ENCODE measurements around the gene ZNF524.

Gene ZNF524

DNA sequence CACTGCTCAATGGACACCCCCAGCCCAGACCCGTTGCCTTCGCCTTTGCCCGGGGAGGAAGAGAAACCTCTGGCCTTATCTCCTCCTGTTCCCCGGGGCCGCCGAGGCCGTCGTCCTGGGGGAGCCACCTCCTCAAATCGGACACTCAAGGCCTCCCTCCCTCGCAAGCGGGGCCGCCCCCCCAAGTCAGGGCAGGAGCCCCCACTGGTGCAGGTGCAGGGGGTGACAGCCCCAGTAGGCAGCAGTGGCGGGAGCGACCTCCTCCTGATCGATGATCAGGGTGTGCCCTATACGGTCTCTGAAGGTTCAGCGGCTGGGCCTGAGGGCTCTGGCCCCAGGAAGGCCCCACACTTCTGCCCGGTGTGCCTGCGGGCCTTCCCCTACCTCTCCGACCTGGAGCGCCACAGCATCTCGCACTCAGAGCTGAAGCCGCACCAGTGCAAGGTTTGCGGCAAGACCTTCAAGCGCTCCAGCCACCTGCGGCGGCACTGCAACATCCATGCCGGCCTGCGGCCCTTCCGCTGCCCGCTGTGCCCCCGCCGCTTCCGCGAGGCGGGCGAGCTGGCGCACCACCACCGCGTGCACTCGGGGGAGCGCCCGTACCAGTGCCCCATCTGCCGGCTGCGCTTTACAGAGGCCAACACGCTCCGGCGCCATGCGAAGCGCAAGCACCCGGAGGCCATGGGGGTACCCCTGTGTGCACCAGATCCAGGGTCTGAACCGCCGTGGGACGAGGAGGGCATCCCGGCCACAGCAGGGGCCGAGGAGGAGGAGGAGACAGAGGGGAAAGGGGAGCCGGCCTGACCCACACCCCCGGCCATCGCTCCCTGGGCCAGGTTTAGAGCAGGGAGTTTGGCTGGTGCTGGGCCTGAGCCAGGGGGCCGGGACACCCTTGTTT, 2.3 kb downstream of the ZNF524 start:
- DNase-seq (ENCODE audit: low read depth, low spot score), result no peak

DNA sequence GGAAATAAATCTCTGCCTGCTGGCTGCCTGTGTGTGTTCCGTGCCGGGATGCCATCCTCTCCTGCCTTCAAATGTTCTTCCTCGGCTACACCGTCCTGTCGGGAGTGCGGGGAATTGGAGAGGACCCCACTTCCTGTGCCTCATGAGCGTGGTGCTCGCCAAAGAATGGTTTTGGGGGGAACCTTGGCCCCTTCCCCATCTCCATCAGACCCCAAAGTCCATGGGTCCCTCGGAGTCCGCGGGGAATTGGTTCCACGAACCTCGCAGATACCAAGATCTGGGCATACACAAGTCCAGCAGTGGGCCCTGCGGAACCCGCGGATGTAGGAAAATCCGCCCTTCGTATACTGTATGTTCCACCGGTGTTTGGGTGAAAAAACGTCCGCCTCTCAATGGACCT, 3.0 kb downstream of the ZNF524 start:
- DNase-seq (ENCODE audit: low read depth, low spot score), result no peak

GRCh38 chr19:55603581-55604292, 3.6 kb downstream of the ZNF524 start:
- no peak for DNase-seq (ENCODE audit: low read depth, low spot score)

- peak; percentile 96 for DNase-seq (ENCODE audit: low read depth, low spot score)
Observed at GRCh38 chr19:55605207-55605636, 5.1 kb downstream of the ZNF524 start.

GRCh38 chr19:55605637-55606470, 5.8 kb downstream of the ZNF524 start, which contains the start of gene ZNF865:
TSS of gene ZNF865 (plus strand) at chr19:55605647. CDS start at chr19:55613619, 7,972 bp downstream.
- DNase-seq (ENCODE audit: low read depth, low spot score), result peak; percentile 50

DNA sequence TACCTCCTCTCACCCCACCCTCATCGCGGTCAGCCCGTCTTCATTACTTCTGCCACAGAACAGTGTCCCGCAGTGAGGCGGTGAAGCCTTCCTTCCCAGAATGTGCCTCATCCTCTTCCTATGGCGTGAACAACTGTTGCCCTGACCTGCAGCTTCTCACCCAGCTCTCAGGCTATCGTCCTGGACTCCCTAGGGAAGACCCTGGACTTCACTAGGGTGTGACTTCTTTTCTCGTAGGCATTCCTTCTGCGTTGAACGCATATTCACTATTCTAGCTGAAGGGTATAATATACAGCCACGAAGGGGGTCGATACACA, 6.3 kb downstream of the ZNF524 start:
- no peak for DNase-seq (ENCODE audit: low read depth, low spot score)

GRCh38 chr19:55606817-55607216, 6.7 kb downstream of the ZNF524 start:
- DNase-seq (ENCODE audit: low read depth, low spot score), result no peak

GRCh38 chr19:55609326-55609725, 9.2 kb downstream of the ZNF524 start:
- DNase-seq (ENCODE audit: low read depth, low spot score), result no peak

GRCh38 chr19:55611300-55611982, 11.4 kb downstream of the ZNF524 start:
- DNase-seq (ENCODE audit: low read depth, low spot score), result no peak

- DNase-seq (ENCODE audit: low read depth, low spot score), result no peak
Observed at GRCh38 chr19:55611983-55612645, 12.0 kb downstream of the ZNF524 start.

DNA sequence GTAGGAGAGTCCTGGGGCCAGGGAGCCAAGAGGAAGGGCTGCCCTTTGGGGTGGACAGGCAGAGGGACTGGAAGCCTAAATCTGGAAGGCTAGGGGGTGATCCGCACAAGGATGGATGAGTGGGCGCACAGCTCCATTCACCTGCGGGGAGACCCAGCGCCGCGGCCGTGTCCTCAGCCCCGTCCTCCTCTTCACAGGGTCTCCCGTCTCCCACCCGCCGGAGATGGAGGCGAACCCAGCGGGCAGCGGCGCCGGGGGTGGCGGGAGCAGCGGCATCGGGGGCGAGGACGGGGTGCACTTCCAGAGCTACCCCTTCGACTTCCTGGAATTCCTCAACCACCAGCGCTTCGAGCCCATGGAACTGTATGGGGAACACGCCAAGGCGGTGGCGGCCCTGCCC, 13.3 kb downstream of the ZNF524 start:
- DNase-seq (ENCODE audit: low read depth, low spot score), result no peak

DNA sequence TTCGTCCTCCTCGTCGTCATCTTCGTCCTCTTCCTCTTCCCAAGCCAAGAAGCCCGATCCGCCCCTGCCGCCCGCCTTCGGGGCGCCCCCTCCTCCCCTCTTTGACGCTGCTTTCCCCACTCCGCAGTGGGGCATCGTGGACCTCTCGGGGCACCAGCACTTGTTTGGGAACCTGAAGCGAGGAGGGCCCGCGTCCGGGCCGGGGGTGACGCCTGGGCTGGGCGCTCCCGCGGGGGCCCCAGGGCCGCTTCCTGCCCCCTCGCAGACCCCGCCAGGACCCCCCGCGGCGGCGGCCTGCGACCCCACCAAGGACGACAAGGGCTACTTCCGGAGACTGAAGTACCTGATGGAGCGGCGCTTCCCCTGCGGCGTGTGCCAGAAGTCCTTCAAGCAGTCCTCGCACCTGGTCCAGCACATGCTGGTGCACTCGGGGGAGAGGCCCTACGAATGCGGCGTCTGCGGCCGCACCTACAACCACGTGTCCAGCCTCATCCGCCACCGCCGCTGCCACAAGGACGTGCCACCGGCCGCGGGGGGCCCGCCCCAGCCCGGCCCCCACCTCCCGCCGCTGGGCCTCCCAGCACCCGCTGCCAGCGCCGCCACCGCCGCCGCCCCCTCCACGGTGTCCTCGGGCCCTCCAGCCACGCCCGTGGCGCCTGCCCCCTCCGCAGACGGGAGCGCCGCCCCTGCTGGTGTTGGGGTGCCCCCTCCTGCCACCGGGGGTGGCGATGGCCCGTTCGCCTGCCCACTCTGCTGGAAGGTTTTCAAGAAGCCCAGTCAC, 14.0 kb downstream of the ZNF524 start:
- DNase-seq (ENCODE audit: low read depth, low spot score), result no peak

- DNase-seq (ENCODE audit: low read depth, low spot score), result no peak
Observed at GRCh38 chr19:55614711-55615542, 14.8 kb downstream of the ZNF524 start.

GRCh38 chr19:55615543-55616394, 15.7 kb downstream of the ZNF524 start:
- no peak for DNase-seq (ENCODE audit: low read depth, low spot score)

GRCh38 chr19:55616395-55616875, 16.3 kb downstream of the ZNF524 start:
- DNase-seq (ENCODE audit: low read depth, low spot score), result no peak

GRCh38 chr19:55617426-55617825, 17.3 kb downstream of the ZNF524 start:
- DNase-seq (ENCODE audit: low read depth, low spot score), result no peak

DNA sequence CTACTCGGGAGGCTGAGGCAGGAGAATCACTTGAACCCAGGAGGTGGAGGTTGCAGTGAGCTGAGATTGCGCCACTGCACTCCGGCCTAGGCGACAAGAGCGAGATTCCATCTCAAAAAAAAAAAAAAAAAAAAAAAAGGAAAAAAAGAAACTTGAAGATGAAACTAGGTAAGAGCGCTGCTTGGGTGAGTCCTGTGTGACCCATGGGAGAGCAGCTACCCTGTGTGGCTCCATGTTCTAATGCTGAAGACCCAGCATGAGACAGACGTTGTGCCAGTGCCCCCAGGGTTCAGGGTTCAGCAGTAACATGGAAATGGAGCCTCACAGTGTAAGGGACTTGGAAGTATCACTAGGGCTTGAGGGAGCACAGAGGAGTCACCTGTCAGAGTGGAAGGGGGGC, 18.3 kb downstream of the ZNF524 start:
- no peak for DNase-seq (ENCODE audit: low read depth, low spot score)

DNA sequence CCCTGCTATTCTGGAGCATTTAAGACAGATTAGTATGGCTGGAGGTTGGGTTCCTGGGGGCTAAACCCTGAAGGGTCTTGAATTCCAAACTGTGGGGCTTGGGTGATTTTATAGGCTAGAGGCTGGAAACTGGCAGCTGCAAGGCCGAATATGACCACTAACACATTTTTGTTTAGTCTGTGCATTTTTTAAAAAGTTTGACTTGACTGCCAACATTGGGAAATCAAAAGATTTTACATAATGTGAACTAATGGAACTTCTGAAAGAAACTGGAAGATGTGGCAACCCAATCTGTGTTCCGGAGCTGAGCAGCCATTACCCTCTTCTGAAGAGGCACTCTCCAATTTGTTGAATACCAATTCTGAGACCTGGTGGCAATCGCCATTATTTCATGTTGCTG, 19.2 kb downstream of the ZNF524 start:
- DNase-seq (ENCODE audit: low read depth, low spot score), result no peak
